GM12864 (cell line): Measurements from ENCODE around the gene CD244.
A peak's percentile ranks its signal among the peaks of the same experiment; 100 is the strongest.
"Not testable (repeated sequence)": the region's sequence is repeated elsewhere in the genome, so short reads cannot be mapped to it uniquely, and the experiment has no call there.

Experiments used
- DNase-seq: peaks from one replicate; pipeline ENCODE4 v3.0.0-alpha.2; 2011; ENCODE audit warnings: low read depth
- H3K4me3 ChIP-seq: 2 replicates; pipeline ENCODE4 v1.5.1; 2011; ENCODE audit warnings: mild to moderate bottlenecking, low read depth, low read length, control low read depth
- TF ChIP-seq, protein P1 (sequence below): IDR thresholded peaks from 2 replicates; pipeline ENCODE4 v1.5.1; 2011; ENCODE audit warnings: low read depth, mild to moderate bottlenecking, moderate library complexity, low read length, control low read depth, inconsistent platforms; ENCODE audit errors: missing control alignments

Gene CD244

DNA sequence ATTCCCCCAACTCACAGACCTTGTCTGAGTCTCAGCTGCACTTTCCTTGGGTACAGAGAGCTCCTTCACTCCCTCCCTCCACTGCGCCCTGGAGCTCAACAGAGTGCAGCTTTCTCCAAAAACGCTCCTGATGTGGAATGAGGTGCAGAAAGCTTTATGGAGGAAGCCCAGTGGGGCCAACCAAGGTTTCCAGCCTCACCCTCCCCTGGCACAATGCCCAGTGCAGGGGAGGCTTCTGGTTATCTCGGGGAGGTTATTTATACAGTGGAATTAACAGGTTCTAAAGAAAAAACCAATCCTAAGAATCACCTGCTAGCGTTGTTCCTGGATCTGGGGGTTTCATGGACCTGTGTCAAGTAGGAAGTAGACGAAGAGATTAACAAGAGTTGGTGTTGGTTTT lies 22.4 kb upstream of the CD244 start, which contains the start of gene ITLN1:
TSS of gene ITLN1 (minus strand) at position 139 of the 400 bp plus-strand sequence. CDS start 303 bp downstream, outside the sequence.
- DNase-seq: no peak
- TF ChIP-seq, protein P1, sequence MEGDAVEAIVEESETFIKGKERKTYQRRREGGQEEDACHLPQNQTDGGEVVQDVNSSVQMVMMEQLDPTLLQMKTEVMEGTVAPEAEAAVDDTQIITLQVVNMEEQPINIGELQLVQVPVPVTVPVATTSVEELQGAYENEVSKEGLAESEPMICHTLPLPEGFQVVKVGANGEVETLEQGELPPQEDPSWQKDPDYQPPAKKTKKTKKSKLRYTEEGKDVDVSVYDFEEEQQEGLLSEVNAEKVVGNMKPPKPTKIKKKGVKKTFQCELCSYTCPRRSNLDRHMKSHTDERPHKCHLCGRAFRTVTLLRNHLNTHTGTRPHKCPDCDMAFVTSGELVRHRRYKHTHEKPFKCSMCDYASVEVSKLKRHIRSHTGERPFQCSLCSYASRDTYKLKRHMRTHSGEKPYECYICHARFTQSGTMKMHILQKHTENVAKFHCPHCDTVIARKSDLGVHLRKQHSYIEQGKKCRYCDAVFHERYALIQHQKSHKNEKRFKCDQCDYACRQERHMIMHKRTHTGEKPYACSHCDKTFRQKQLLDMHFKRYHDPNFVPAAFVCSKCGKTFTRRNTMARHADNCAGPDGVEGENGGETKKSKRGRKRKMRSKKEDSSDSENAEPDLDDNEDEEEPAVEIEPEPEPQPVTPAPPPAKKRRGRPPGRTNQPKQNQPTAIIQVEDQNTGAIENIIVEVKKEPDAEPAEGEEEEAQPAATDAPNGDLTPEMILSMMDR: no peak
- no peak within 1 kb of the TSS for H3K4me3 ChIP-seq

DNA sequence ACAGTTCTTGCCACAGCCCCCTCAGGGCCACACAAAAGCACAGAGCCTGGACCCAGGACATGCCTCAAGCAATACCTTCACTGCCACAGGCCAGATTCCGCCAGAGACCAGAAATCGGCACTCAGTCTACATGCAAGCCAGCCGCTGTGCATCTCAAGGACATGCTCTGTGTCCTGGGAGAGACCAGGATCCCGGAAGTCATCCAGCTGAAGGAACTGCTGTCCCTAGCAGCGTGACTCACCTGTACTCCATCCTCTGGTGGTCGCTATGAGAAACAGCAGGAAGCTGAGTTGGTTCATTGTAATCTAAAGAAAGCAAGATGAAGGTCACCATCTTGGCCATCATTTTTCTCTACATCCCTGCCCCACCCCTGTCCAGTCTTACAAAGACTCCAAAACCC lies 21.9 kb upstream of the CD244 start:
- no peak overlapping the region for H3K4me3 ChIP-seq
- TF ChIP-seq, protein P1: peak; percentile 69
- DNase-seq: no peak

DNA sequence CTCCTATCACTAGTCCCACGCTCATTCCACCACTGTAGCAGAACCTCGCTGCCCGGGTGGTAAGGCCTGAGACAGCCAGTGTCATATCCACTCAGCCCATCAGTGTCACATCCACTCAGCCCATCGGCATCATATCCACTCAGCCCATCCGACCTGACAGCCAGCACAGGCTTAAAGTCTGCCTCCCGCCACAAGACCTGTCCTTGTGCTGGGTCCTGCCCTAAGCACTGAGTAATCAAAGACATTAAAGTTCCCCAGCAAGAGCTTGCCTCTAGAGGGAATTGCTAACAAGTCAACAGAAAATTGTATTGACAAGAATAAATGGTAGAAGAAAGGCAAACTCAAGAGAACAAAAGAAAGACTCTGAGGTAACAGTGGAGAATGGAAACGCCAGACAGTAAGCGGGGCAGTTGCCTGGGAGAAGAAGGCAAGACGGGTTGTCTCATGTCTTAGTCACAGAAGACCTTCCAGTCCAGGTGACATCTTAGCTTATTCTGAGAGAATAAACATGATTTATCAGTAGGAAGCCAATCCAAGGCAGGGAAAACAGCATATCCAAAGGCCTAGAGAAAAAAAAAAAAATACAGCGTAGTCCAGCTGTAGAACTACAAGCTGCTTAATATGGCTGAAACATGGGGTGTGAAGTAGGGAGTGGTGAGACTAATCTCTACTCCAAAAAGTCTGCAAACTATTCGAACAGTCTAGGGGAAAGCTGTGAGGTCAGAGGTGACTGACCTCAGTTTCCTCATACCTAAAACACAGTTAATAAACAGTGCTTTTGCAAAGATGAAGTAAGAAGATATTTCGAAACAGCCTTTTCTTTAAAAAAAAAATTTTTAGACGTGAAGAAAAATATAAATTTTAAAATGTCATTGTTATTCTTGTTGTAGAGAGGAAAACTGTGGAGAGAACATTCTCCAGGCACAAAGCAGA lies 21.2 kb upstream of the CD244 start:
- DNase-seq: no peak
- H3K4me3 ChIP-seq: no peak overlapping the region
- TF ChIP-seq, protein P1: no peak

DNA sequence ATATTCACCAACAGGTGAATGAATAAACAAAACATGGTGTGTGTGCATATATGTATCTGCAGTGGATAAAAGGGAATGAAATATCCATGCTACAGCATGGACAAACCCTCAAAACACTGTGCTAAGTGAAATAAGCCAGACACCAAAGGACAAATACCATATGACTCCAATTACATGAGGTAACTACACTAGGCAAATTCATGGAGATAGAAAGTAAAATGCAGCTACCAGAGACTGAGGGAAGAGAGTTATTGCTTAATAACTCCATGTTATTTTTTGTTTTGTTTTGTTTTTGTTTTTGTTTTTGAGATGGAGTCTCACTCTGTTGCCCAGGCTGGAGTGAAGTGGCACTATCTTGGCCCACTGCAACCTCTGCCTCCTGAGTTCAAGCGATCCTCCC lies 19.9 kb upstream of the CD244 start:
- no peak overlapping the region for H3K4me3 ChIP-seq
- no peak for DNase-seq
- TF ChIP-seq, protein P1: no peak

DNA sequence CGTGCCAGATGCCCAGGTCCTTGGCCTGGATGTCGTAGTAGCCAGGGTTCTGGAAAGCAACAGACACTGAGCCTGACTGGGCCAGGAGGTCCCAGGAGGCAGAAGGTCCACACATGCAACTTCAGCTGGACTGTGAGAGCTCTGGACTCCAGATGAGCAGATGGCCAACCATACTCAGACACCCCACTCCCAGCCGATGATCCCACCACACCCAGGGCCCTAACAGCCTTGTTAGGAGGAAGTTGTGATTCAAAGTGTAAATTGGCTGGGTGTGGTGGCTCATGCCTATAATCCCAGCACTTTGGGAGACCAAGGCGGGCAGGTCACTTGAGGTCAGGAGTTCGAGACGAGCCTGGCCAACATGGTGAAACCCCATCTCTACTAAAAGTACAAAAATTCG lies 18.6 kb upstream of the CD244 start:
- not testable (repeated sequence) for DNase-seq, H3K4me3 ChIP-seq

DNA sequence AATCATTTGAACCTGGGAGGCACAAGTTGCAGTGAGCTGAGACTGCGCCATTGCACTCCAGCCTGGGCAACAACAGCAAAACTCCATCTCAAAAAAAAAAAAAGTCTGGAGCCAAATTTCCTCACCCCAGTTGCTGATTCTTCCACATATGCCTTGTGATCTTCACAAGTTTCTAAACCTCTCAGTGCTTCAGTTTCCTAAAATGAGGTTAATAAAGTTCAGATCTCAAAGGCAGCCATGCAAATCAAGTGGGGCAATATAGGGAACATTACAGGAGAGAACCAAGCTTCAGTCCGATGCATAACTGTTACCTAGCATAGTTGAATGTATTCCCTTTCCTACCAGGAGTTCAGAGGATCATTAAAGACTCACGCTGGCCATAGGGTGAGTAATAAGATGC lies 17.5 kb upstream of the CD244 start:
- TF ChIP-seq, protein P1: no peak
- no peak for DNase-seq

DNA sequence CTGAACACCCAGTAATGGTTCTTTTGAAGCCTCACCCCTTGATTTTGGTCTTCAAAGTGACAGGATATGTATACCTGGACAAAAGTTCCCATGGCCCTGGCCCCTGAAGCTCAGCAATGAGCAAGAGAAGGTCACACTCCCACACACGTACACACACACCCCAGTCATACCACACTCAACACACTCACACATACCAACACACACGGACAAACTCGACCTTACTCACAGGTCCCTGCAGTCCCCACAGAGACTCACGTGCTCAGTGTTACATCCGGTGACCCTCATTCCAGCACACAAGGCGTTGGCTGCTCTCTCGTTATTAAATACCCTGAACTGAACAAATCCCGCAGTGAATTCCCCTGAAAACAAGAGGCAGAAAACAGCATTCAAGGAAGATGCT lies 16.4 kb upstream of the CD244 start:
- DNase-seq: no peak
- TF ChIP-seq, protein P1: no peak

More for the DNA sequence above, 17.5 kb upstream of the CD244 start:
- H3K4me3 ChIP-seq: no peak overlapping the region

More for the DNA sequence above, 16.4 kb upstream of the CD244 start:
- no peak overlapping the region for H3K4me3 ChIP-seq
